Measurements from ENCODE around the gene MEIOC. TPM values are rescaled to one million over a fixed set of nuclear protein-coding genes. Genes with fewer than 3 reads are reported as not detected.
"Not testable (repeated sequence)": the region's sequence is repeated elsewhere in the genome, so short reads cannot be mapped to it uniquely, and the experiment has no call there.

MEIOC gene
- total RNA-seq, 4 donors from 2014 or later = under 0.01 TPM; not detected in 3

DNA sequence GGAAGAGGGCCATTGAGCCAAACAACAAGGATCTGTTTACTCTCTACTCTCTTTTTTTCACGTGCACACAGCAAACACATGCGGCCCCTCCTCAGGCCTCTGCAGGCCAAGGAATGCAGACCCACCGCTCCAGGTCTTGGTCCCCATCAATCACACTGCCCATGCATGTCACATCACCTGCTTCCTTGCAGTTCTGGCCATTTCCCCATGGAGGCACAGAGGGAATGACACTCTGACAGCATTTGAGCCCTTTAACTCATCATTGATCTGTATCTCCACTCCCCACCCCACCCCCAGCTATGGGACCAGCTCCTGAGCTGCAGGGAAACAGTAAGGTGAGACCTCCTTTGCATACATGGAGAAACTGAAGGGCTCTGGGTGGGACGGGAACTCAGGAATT, 45.9 kb upstream of the MEIOC start:
- no peak overlapping the region for H3K27ac ChIP-seq
- no peak for TF ChIP-seq POLR2A (IDR thresholded peaks at IDR 0.05)
- TF ChIP-seq, protein P1, sequence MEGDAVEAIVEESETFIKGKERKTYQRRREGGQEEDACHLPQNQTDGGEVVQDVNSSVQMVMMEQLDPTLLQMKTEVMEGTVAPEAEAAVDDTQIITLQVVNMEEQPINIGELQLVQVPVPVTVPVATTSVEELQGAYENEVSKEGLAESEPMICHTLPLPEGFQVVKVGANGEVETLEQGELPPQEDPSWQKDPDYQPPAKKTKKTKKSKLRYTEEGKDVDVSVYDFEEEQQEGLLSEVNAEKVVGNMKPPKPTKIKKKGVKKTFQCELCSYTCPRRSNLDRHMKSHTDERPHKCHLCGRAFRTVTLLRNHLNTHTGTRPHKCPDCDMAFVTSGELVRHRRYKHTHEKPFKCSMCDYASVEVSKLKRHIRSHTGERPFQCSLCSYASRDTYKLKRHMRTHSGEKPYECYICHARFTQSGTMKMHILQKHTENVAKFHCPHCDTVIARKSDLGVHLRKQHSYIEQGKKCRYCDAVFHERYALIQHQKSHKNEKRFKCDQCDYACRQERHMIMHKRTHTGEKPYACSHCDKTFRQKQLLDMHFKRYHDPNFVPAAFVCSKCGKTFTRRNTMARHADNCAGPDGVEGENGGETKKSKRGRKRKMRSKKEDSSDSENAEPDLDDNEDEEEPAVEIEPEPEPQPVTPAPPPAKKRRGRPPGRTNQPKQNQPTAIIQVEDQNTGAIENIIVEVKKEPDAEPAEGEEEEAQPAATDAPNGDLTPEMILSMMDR (IDR thresholded peaks at IDR 0.05) = no peak
- 42 to 59% methylated on average over 4 of the region's 4 CpGs for WGBS, 2 donors
- peaks cover 0 to 7% (median 0%) of the 10 kb centered on the region in 3 donors for H3K4me1 ChIP-seq
- no peaks in the 10 kb centered on the region for H3K36me3 ChIP-seq
- no peaks in the 10 kb centered on the region for H3K9me3 ChIP-seq
- DNase-seq = no peak
- H3K27me3 ChIP-seq = peaks cover 0 to 25% (median 0%) of the 10 kb centered on the region in 4 donors
- H3K4me3 ChIP-seq = no peak overlapping the region
- intact Hi-C loops (cut with DNase I) = no loop called here

DNA sequence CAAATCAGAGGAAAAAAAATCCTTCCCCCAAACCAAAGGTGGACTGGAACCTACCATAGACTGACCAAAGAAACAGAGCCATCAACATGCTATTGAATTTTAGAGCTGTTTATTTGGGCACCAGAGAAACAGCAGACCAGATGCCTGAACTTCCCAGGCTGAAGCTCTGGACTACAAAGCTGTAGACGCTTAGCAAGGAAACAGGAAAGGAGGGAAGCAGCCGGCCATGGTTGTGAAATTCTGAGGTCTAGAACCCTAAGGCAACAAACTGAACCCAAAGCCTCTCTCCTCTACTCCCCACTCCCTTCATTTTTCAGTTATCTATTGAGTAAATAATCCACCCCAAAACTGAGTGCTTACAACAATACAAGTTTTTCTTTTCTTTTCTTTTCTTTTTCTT, 45.4 kb upstream of the MEIOC start:
- WGBS, 2 donors = 6 to 28% methylated on average over 2 of the region's 2 CpGs
- peaks cover 0 to 25% (median 0%) of the 10 kb centered on the region in 4 donors for H3K27me3 ChIP-seq
- DNase-seq = no peak
- H3K9me3 ChIP-seq = no peaks in the 10 kb centered on the region
- no peak overlapping the region for H3K4me3 ChIP-seq
- no peak overlapping the region for H3K27ac ChIP-seq
- TF ChIP-seq, protein P1 (IDR thresholded peaks at IDR 0.05) = no peak
- TF ChIP-seq POLR2A (IDR thresholded peaks at IDR 0.05) = no peak
- H3K36me3 ChIP-seq = no peaks in the 10 kb centered on the region
- H3K4me1 ChIP-seq = peaks cover 0 to 7% (median 0%) of the 10 kb centered on the region in 3 donors
- intact Hi-C loops (cut with DNase I) = no loop called here

DNA sequence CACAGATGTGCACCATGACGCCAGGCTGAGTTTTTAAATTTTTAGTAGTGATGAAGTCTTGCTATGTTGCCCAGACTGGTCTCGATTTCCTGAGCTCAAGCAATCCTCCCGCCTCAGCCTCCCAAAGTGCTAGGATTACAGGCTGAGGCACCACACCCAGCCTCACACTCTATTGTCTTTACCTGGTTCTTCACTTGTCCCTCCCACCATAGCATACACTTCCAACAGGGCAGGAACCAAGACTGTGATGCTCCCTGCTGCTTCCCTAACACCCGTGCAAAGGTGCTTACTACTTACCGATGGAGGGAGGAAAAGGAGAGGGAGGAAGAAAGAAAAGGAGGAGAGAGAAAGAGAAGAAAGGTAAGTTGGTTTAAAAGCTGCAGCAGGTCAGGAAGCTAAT, 41.4 kb upstream of the MEIOC start:
- Histone ChIP-seq H3K4me1 (no peaks in the 10 kb centered on the region), H3K36me3 (no peaks in the 10 kb centered on the region), H3K27me3 (peaks cover 0 to 16% (median 0%) of the 10 kb centered on the region in 4 donors), H3K27ac (no peak overlapping the region), H3K4me3 (no peak overlapping the region), H3K9me3 (no peaks in the 10 kb centered on the region)
- WGBS, 2 donors = 62 to 63% methylated on average over 3 to 5 of the region's 5 CpGs
- DNase-seq = no peak
- TF ChIP-seq, protein P1 (IDR thresholded peaks at IDR 0.05) = no peak
- no peak for TF ChIP-seq POLR2A (IDR thresholded peaks at IDR 0.05)
- intact Hi-C loops (cut with DNase I) = no loop called here

DNA sequence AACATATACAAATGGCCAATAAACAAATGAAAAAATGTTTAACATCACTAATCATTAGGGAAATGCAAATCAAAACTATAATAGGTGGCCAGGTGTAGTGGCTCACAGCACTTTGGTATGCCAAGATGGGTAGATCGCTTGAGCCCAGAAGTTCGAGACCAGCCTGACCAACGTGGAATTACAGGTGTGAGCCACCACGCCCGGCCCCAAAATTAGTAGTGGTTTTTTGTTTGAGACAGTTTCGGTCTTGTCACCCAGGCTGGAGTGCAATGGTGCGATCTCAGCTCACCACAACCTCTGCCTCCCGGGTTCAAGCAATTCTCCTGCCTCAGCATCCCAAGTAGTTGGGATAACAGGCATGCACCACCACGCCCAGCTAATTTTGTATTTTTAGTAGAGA, 37.6 kb upstream of the MEIOC start:
- peaks cover 0 to 21% (median 0%) of the 10 kb centered on the region in 4 donors for H3K27me3 ChIP-seq
- 76 to 80% methylated on average over 9 of the region's 9 CpGs for WGBS, 2 donors
- intact Hi-C loops (cut with DNase I); H3K4me1 ChIP-seq; DNase-seq; H3K27ac ChIP-seq; H3K4me3 ChIP-seq; H3K36me3 ChIP-seq; H3K9me3 ChIP-seq: not testable (repeated sequence)

DNA sequence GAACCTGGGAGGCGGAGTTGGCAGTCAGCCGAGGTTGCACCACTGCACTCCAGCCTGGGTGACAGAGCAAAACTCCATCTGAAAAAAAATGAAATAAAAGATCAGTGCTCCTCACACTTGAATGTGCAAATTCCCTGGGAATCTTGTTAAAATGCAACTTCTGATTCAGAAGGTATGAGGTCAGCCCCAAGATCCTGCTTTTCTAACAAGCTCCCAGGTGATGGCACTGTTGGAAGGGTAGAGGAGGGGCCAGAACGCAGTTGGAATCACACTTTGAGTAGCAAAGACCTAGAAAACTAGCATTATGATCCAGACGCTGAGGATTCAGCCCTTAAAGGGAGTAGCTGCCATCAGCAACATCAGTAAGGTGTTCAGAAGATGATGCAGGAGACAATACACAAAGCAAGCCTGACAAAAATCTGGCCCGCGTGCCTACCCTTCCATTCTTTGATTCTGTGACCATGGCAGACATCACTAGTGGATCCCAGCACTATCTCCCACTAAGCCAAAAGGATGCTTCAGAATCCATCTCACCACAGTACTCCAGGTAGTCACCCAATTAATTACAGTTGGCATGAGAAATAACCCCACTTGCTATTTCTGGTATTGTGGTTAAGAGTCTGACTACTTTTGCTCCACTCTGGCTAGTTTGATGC, 33.1 kb upstream of the MEIOC start:
- Histone ChIP-seq H3K27me3 (peaks cover 0 to 19% (median 0%) of the 10 kb centered on the region in 4 donors), H3K36me3 (no peaks in the 10 kb centered on the region), H3K27ac (no peak overlapping the region), H3K4me3 (no peak overlapping the region), H3K9me3 (no peaks in the 10 kb centered on the region), H3K4me1 (peaks cover 0 to 4% (median 0%) of the 10 kb centered on the region in 3 donors)
- intact Hi-C loops (cut with DNase I) = loop anchor here (10.0 kb wide), 1 partner anchor 62 kb away; the partner anchor contains the start of gene CCDC43
- 83% methylated on average over 6 of the region's 6 CpGs for WGBS, 2 donors
- no peak for TF ChIP-seq POLR2A (IDR thresholded peaks at IDR 0.05)
- TF ChIP-seq, protein P1 (IDR thresholded peaks at IDR 0.05) = no peak
- DNase-seq = no peak
